GM10847 (cell line): ENCODE measurements around the gene SOX10.

Experiments used
- POLR2A ChIP-seq: IDR thresholded peaks from 2 replicates; pipeline ENCODE4 v1.6.1; 2011; ENCODE audit not compliant: insufficient read length; ENCODE audit errors: extremely low read depth

Gene SOX10

DNA sequence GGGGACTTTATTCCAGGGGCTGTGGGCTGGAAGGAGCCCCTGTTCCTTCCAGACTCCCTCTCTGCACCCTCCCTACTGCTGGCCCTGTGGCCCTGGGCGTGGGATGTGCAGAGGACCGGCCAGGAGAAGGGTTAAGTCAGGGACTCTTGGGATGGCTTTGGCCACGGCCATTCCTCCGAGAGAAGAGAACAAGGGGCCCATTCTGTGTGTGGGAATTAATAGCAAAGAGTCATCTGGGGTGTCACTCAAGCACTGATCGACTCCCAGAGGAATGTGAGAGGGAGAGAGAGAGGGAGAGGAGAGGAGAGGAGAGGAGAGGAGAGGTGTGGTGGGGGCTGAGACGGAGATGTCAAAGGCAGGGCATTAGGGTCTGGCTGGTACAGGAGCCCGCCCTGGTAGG lies 14.2 kb upstream of the SOX10 start:
- no peak for TF ChIP-seq POLR2A

DNA sequence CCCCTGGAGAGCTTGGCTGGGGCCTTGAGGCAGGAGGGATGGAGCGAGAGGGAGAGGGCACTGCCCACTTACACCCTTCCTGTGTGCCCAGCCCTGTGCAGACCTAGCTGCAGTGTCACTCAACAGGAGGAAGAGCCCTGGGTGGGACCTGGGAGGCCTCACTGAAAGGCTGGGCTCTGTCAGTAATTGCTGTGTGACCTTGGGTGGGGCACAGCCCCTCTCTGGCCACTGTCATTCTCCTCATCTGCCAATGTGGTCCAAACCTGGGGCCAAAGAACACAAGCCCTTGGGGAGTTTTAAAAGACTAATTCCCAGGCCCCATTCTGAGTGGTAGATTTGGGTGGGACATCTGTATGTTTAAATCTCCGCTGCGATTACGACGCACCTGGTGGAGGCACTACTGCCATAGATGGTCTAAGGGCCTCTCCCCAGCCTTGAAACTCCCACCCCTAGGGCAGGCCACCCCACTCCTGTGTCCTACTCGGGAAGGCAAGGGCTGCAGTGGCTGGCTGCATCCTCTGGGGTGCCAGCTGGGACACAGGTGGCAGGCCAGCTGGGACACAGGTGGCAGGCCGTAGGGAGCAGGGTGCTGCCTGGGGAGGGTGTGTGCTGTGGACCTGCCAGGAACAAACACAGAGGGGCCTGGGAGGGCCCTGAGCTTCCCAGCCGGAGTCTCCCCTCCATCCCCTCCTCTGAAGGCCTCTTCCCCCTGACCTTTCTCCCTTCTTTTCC lies 12.3 kb upstream of the SOX10 start:
- TF ChIP-seq POLR2A = no peak

DNA sequence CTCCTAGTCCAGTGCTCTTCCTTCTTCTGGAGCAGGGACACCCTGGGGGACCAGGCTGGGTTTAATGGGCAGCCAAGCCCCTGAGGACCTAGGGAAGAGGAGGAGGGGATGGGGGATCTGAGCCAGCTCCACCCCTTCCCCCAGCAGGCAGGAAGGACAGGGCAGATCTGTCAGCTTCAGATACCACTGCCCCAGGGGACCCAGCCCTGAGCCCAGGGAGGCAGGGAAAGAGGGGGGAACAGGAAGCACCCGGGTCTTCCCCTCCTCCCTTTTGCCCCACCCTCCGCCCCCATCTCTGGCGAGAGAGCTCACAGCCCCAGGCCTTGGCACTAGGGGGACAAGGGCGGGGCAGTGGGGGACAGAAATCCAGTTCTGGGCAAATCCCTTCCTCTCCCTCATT lies 11.7 kb upstream of the SOX10 start:
- no peak for TF ChIP-seq POLR2A

DNA sequence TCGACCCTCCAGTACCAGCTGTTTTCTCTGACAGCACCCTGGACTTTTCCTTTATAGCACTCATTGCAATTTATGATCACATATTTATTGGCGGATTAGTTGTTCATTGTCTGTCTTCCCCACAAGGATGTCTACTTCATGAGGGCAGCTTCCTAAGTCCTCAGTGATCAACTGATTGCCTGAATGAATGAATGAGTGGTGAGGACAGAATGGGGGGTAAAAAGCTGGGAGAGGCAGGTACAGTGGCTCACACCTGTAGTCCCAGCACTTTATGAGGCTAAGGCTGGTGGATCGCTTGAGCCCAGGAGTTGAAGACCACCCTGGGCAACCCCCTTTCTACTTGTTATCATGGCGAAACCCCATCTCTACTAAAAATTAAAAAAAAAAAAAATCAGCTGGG lies 11.1 kb upstream of the SOX10 start:
- TF ChIP-seq POLR2A = no peak

DNA sequence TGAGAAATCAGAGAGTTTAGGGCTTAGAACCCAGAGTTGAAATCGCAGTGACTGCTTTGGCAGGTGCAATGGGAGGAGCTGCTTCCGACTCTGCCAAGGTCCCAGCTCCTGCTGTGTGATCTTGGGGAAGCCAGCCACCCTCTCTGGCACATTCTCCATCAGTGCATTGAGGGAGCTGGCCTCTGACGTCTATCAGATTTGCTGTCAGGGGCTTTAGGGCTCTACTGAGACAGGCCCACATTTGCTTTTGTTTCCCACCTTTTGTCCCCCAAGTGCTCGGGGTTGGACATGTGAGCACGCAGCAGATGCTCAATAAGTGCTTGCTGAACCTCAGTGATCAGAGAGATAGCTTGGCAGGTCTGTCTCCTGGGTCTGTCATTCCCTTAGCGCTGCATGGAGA lies 10.6 kb upstream of the SOX10 start:
- TF ChIP-seq POLR2A = no peak

DNA sequence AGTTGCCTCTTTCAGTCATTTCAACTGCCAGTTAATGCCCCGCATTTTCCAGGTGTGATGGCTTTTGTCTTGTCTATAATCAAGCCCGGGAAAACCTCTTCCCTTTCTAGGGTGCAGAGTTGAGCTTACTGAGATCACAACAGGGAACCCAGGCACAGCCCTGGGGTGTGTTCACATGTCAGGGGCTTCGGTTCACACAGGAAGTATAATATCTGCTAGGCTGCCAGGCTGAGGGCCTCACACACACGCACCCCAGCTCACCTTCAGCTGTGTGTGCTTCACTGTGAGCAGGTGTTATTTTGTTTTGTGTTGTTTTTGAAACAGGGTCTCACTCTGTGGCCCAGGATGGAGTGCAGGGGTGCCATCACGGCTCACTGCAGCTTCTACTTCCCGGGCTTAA lies 9.7 kb upstream of the SOX10 start:
- TF ChIP-seq POLR2A = no peak

DNA sequence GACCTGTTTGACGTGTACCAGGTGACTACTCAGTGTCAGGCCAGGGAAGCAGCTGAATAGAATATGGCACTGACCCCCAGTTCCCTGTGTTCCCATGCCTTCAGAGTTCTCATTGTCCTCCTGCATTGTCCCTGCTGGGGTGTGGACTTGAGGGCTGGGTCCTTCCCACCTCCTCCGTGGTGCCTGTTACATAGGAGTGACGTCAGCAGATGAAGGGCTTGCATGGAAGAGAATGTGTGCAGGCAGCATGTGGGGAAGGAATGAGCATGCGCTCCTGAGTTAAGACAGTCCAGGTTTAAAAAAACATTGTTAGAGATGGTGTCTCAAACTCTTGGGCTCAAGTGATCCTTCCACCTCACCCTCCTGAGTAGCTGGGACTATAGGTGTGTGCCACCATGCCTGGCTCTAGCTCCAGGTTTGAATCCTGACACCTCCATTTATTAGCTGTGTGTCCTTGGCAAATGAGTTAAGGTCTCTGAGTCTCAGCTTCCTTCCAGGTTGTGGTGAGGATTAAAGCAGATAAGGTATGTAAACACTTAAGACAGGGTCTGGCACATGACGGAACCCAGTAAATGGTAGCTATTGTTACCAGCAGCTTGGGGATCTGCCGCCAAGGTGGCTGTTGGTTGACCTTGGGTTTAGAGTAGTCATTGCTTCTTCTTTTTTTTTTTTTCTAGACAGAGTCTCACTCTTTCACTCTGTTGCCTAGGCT lies 7.5 kb upstream of the SOX10 start:
- no peak for TF ChIP-seq POLR2A

DNA sequence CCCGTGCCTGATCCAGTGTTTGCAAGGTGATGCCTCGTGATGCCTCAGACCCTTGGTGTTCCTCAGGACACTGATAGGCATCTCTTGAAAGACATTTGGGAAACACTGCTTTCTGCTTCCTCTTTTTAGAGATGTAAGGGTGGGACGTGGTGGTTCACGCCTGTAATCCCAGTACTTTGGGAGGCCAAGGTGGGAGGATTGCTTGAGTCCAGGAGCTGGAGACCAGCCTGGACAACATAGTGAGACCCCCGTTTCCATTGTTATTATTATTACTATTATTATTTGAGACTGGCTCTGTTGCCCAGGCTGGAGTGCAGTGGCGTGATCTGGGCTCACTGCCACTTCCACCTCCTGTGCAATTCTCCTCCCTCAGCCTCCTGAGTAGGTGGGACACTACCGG lies 6.5 kb upstream of the SOX10 start:
- TF ChIP-seq POLR2A = no peak

DNA sequence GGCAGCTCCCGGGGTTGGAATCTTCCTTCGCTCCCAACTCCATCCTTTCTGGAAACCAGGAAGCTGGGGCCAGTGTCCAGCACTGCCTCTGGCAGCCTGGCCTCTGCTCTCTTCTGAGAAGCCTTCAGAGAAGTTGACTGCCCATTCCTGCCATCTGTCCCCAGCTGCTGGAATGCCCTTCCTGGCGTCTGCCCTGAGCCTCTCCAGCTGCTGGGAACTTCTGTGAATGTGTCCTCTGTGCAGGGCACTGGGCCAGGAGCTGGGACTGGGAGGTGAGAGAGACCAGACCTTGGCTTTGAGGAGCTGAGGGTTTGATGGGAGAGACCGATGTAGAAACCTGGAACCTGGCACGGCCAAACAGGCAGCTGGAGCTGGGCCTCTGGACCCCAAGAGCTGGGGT lies 5.9 kb upstream of the SOX10 start:
- TF ChIP-seq POLR2A = no peak

DNA sequence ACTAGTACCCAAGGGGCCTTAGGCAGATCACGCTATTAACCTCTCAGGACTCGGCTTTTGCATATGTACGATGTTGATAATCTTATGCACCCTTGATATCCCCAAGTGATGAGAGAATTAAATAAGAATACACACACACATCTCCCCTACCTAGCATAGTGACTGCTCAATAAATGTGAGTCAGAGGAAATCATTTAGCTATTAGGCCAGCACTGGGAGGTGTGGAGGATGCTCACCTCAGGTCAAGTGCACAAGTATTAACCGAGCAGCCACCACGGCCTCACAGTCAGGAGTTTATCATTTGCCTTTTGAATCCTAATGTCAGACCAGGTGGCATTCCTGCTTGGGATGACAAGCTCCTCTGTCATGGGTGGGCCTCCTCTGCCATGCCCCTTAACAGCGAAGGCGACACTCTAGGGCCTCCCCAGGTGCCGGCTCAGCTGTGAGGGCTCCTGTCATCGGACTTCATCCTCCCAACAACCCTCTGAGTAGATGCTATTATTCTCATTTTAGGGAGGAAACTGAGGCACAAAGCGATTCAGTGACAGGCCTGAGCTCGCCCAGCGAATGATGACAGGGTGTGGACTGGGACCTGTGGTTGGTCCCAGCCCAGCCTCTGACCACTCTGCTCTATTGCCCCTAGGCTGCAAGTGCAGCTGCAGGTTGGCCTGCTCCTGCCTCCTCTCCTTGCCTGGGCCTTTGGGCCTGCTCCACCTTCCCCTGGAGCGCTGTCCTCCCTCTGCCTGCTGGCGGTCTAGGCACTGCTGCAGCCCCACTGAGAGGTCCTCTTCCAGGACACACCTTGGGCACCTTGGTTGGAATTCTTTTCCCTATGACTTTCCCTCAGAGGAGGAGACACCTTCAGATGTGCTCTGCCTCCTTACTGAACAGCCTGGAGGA lies 5.0 kb upstream of the SOX10 start:
- no peak for TF ChIP-seq POLR2A

DNA sequence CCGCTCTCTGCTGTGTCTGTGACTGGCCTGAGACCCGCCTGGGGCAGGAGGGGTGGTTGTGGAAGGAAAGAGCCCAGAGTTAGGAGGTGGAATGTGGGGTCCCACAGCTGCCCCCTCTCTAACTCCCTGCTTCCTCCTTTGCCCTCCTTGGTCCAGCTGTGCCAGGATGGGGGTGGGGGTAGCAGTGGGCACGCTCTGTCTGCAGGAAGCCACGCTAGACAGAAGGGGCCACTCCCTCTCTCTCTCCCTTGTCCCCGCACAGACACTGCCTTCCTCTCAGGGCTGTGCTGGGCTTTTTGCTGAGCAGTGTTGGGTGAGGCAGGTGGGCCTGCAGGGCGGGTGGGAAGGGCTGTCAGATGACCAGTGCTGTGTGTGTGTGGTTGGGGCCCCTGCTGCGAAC lies 2.0 kb upstream of the SOX10 start:
- TF ChIP-seq POLR2A = no peak

DNA sequence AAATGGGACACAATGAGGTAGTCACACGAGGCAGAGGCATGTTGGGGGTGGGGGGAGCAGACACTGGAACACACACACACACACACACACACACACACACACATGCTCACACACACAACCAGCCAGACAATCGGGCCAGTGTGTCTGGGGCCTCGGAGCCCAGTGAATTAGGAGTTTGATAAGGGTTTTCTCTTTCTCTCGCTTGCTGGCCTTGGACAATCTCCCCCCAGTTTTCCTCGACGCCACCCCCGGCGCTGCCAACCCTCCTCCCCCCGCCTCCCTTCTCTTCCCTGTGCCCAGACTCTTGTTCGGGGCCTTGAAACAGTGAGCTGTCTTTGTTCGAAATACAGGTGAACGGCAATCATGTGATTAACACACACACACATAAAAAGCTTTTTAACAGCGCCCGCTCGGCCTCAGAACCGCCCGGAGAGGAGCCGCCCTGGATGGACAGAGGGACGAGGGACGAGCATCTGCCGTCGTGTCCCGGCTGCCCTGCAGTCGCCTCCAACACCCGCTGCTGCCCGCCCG lies 1.5 kb upstream of the SOX10 start:
- TF ChIP-seq POLR2A = no peak

DNA sequence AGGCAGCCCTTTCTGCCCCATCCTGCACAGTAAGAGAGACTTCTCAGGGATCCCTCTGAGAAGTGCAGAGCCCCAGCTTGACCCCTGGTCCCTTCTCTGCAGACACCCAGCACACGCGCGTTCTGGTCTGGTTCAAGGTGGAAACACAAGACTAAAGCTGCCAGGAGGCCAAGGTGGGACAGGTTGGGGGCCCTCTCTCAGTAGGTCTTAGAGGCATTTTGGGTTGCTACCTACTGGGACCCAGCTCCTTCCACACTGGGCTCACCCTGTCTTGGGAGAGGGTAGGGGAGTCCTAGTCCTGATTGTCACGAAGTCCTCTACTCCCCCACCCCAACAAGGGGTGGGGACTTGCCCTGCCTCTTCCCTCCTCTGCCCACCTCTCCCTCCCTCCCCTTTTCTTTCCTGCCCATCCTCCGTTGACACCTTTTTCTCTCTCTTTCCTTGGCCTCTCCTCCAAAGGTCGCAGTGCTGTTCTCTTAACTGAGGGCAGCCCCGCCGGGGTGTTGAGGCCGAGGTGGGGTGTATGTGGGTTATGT lies 763 bp upstream of the SOX10 start:
- TF ChIP-seq POLR2A = no peak

DNA sequence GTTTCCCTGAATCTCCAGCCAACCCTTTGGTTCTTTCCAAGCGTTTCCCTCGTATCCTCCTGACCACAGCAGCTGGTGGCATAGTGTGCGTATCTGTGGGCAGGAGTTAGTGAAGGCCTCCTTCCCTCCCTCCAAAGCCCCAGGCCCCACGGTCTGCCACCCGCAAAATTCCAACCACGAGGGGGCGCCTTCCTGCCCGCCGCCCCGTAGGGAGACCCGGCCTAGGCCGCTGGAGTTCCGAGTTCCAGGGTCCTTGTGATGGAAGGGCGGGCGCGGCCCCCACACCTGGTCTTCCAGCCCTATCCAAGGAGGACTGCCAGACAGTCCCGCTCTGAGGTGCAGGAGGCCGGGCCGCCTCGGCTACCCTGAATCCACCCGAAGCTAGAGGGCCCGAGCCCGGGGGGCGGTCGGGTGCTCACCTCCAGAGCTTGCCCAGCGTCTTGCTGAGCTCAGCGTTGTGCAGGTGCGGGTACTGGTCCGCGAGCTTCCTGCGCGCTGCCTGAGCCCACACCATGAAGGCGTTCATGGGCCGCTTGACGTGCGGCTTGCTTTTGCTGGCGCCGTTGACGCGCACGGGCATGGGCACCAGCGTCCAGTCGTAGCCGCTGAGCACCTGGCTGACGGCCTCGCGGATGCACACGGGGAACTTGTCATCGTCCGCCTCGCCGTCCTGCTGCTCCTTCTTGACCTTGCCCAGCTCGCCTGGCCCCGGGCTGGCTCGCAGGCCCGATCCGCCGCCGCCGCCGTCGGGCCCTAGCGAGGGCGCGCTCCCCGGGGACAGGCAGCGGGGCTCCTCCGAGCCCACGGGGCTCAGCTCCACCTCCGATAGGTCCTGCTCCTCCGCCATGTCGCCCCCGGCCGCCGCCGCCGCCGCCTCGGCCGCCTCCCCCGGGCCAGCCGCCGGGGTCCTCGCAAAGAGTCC lies 1.2 kb downstream of the SOX10 start:
- no peak for TF ChIP-seq POLR2A
